GM12874 (cell line): ENCODE data around the gene VGLL4.

Source experiments
- CTCF ChIP-seq: IDR thresholded peaks from 2 replicates; pipeline ENCODE4 v1.5.1; 2011; ENCODE audit warnings: low read depth, mild to moderate bottlenecking, control low read depth, low read length, moderate library complexity; ENCODE audit not compliant: insufficient read depth

VGLL4 gene

GRCh38 chr3:11602239-11602840 is 41.4 kb downstream of the VGLL4 start:
- TF ChIP-seq CTCF, result no peak

- TF ChIP-seq CTCF, result no peak
Observed at GRCh38 chr3:11601446-11602238, 42.1 kb downstream of the VGLL4 start.

GRCh38 chr3:11600501-11601282 is 43.0 kb downstream of the VGLL4 start:
- TF ChIP-seq CTCF, result no peak

- no peak for TF ChIP-seq CTCF
Observed at GRCh38 chr3:11596387-11596786, 47.3 kb downstream of the VGLL4 start.

- no peak for TF ChIP-seq CTCF
Observed at GRCh38 chr3:11593318-11594034, 50.2 kb downstream of the VGLL4 start.

GRCh38 chr3:11592445-11593298 is 51.0 kb downstream of the VGLL4 start:
- no peak for TF ChIP-seq CTCF
